Tibial nerve (tissue), 4 donors: ENCODE data around the gene PRUNE2.

Experiments used
- EP300 ChIP-seq, 2 donors: sonication (generic); formaldehyde crosslinking; IDR thresholded peaks; one replicate each; pipeline ENCODE4 v1.6.1; 2017; ENCODE audit warnings: antibody characterized with exemption in 2 of 2, mild to moderate bottlenecking in 1 of 2
- POLR2A ChIP-seq, 2 donors: fragments of 450-650 bp; IDR thresholded peaks; one replicate each; pipeline ENCODE4 v1.6.1; 2017; ENCODE audit warnings: antibody characterized with exemption in 2 of 2, mild to moderate bottlenecking in 2 of 2, moderate library complexity in 2 of 2
- TF ChIP-seq, protein P1 (sequence below), 5 experiments: fragments of 200-600 bp in 3 of 5; fragments of 450-650 bp in 2 of 5; sonication (generic) in 3 of 5; IDR thresholded peaks; one replicate each; pipeline ENCODE4 v1.5.1; 2016 to 2019; ENCODE audit warnings: antibody characterized with exemption in 5 of 5, mild to moderate bottlenecking in 3 of 5, moderate library complexity in 2 of 5

GRCh38 chr9:76932757-76933156 is 26.8 kb upstream of the PRUNE2 start:
- TF ChIP-seq, protein P1, sequence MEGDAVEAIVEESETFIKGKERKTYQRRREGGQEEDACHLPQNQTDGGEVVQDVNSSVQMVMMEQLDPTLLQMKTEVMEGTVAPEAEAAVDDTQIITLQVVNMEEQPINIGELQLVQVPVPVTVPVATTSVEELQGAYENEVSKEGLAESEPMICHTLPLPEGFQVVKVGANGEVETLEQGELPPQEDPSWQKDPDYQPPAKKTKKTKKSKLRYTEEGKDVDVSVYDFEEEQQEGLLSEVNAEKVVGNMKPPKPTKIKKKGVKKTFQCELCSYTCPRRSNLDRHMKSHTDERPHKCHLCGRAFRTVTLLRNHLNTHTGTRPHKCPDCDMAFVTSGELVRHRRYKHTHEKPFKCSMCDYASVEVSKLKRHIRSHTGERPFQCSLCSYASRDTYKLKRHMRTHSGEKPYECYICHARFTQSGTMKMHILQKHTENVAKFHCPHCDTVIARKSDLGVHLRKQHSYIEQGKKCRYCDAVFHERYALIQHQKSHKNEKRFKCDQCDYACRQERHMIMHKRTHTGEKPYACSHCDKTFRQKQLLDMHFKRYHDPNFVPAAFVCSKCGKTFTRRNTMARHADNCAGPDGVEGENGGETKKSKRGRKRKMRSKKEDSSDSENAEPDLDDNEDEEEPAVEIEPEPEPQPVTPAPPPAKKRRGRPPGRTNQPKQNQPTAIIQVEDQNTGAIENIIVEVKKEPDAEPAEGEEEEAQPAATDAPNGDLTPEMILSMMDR (IDR thresholded peaks at IDR 0.05) = no peak
- TF ChIP-seq POLR2A (IDR thresholded peaks at IDR 0.05) (no peak), EP300 (IDR thresholded peaks at IDR 0.05) (no peak)
